ENCODE data around the gene SNX21.

DNA sequence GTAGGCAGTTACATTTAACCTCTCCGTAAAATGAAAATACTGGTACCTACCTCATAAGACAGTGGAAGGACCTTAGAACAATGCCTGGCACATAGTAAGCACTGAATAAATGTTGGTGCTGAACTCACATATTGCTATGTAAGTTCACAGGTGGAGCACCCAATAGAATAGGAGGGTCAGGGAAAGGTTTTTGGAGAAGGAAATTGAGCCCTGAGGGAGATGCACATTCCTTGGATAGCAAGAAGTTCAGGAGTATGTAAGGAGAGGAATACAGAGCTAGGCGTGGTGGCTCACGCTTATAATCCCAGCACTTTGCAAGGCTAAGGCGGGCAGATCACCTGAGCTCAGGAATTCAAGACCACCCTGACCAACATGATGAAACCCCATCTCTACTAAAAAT, 14.1 kb upstream of the SNX21 start:
- TF ChIP-seq, protein P1, sequence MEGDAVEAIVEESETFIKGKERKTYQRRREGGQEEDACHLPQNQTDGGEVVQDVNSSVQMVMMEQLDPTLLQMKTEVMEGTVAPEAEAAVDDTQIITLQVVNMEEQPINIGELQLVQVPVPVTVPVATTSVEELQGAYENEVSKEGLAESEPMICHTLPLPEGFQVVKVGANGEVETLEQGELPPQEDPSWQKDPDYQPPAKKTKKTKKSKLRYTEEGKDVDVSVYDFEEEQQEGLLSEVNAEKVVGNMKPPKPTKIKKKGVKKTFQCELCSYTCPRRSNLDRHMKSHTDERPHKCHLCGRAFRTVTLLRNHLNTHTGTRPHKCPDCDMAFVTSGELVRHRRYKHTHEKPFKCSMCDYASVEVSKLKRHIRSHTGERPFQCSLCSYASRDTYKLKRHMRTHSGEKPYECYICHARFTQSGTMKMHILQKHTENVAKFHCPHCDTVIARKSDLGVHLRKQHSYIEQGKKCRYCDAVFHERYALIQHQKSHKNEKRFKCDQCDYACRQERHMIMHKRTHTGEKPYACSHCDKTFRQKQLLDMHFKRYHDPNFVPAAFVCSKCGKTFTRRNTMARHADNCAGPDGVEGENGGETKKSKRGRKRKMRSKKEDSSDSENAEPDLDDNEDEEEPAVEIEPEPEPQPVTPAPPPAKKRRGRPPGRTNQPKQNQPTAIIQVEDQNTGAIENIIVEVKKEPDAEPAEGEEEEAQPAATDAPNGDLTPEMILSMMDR (IDR thresholded peaks at IDR 0.05): no peak
- TF ChIP-seq POLR2A (IDR thresholded peaks at IDR 0.05; ENCODE audit: low read depth) (no peak), POLR2AphosphoS5 (IDR thresholded peaks at IDR 0.05) (no peak)
